OCI-LY3 (cell line): Measurements from ENCODE around the gene ARHGAP26.

Source experiments
- H2AFZ ChIP-seq: fragments of 200-600, 300-600 bp; shearing (Covaris generic); 2 replicates; pipeline ENCODE4 v1.6.0; 2014; ENCODE audit warnings: antibody characterized with exemption, low read depth, low read length
- H3K27ac ChIP-seq: fragments of 200-600, 300-600 bp; sonication (generic); 2 replicates; pipeline ENCODE4 v1.5.1; 2014; ENCODE audit warnings: mild to moderate bottlenecking, low read length, moderate library complexity, mixed read lengths
- H3K27me3 ChIP-seq: fragments of 200-600, 300-600 bp; sonication (generic); 2 replicates; pipeline ENCODE4 v1.6.1; 2014; ENCODE audit warnings: low read depth, low read length, mixed read lengths
- H3K36me3 ChIP-seq: fragments of 200-600, 300-600 bp; sonication (generic); replicated peaks from 2 replicates; pipeline ENCODE3; 2014; ENCODE audit warnings: low read depth, low read length, mixed read lengths
- H3K4me1 ChIP-seq: fragments of 300-600, 200-600 bp; sonication (generic); 2 replicates; pipeline ENCODE4 v1.6.1; 2014; ENCODE audit warnings: low read length, mixed read lengths
- H3K4me2 ChIP-seq: fragments of 200-600, 300-600 bp; sonication (generic); 2 replicates; pipeline ENCODE4 v1.6.1; 2014; ENCODE audit warnings: low read length, mixed read lengths
- H3K4me3 ChIP-seq: fragments of 300-600, 200-600 bp; sonication (generic); 2 replicates; pipeline ENCODE4 v1.5.1; 2014; ENCODE audit warnings: antibody characterized with exemption, mild to moderate bottlenecking, low read length, moderate library complexity
- H3K79me2 ChIP-seq: fragments of 300-600, 200-600 bp; shearing (Covaris generic); 2 replicates; pipeline ENCODE4 v1.6.1; 2014; ENCODE audit warnings: mild to moderate bottlenecking, low read length, mixed read lengths
- H3K9ac ChIP-seq: fragments of 300-600, 200-600 bp; shearing (Covaris generic); 2 replicates; pipeline ENCODE4 v1.6.0; 2014; ENCODE audit warnings: mild to moderate bottlenecking, low read length, moderate library complexity
- H3K9me3 ChIP-seq: fragments of 200-600, 300-600 bp; shearing (Covaris generic); 2 replicates; pipeline ENCODE4 v1.6.1; 2014; ENCODE audit warnings: low read length, mixed read lengths; ENCODE audit not compliant: insufficient read depth
- H4K20me1 ChIP-seq: fragments of 200-600, 300-600 bp; sonication (generic); 2 replicates; pipeline ENCODE4 v1.6.1; 2016; ENCODE audit warnings: low read length, mixed read lengths; ENCODE audit not compliant: insufficient read depth
- CTCF ChIP-seq: fragments of 200-600, 300-600 bp; sonication (generic); IDR thresholded peaks from 2 replicates; pipeline ENCODE4 v1.5.1; 2014; ENCODE audit warnings: antibody characterized with exemption, low read length, low read depth
- EZH2phosphoT487 ChIP-seq: fragments of 200-600 bp; shearing (Covaris generic); IDR thresholded peaks from 2 replicates; pipeline ENCODE4 v1.6.1; 2018; ENCODE audit warnings: antibody characterized with exemption, mixed run types, low read depth

Gene ARHGAP26

GRCh38 chr5:142746532-142747433 is 23.4 kb upstream of the ARHGAP26 start:
- H3K79me2 ChIP-seq: no peaks in the 10 kb centered on the region
- H3K4me3 ChIP-seq: no peak overlapping the region
- H2AFZ ChIP-seq: 0 out of 2 replicates have a peak overlapping the region, but pooled peaks have one; percentile 30
- no peak for TF ChIP-seq CTCF
- no peak for TF ChIP-seq EZH2phosphoT487
- no peaks in the 10 kb centered on the region for H3K36me3 ChIP-seq
- H3K9ac ChIP-seq: no peak overlapping the region
- no peaks in the 10 kb centered on the region for H3K9me3 ChIP-seq
- no peak overlapping the region for H3K27ac ChIP-seq
- H3K4me2 ChIP-seq: 0 out of 2 replicates have a peak overlapping the region, but pooled peaks have one; percentile 1
- H4K20me1 ChIP-seq: no peaks in the 10 kb centered on the region
- H3K27me3 ChIP-seq: no peaks in the 10 kb centered on the region; the same call in 1 of the 2 replicates
- peaks cover 16% of the 10 kb centered on the region for H3K4me1 ChIP-seq

- no peaks in the 10 kb centered on the region for H3K79me2 ChIP-seq
- no peak overlapping the region for H3K27ac ChIP-seq
- H3K27me3 ChIP-seq: no peaks in the 10 kb centered on the region; the same call in 1 of the 2 replicates
- no peaks in the 10 kb centered on the region for H4K20me1 ChIP-seq
- no peak overlapping the region for H2AFZ ChIP-seq
- no peaks in the 10 kb centered on the region for H3K36me3 ChIP-seq
- no peaks in the 10 kb centered on the region for H3K9me3 ChIP-seq
- TF ChIP-seq CTCF: no peak
- no peak for TF ChIP-seq EZH2phosphoT487
- H3K9ac ChIP-seq: no peak overlapping the region
- H3K4me1 ChIP-seq: peaks cover 16% of the 10 kb centered on the region
- H3K4me3 ChIP-seq: no peak overlapping the region
- no peak overlapping the region for H3K4me2 ChIP-seq
These were observed 22.0 kb upstream of the ARHGAP26 start for GRCh38 chr5:142748132-142748531.

GRCh38 chr5:142748568-142749249 is 21.5 kb upstream of the ARHGAP26 start:
- no peak overlapping the region for H2AFZ ChIP-seq
- no peak for TF ChIP-seq EZH2phosphoT487
- TF ChIP-seq CTCF: peak; percentile 86
- H3K4me1 ChIP-seq: peaks cover 16% of the 10 kb centered on the region
- no peak overlapping the region for H3K27ac ChIP-seq
- H3K27me3 ChIP-seq: no peaks in the 10 kb centered on the region; the same call in 1 of the 2 replicates
- no peak overlapping the region for H3K9ac ChIP-seq
- no peaks in the 10 kb centered on the region for H3K79me2 ChIP-seq
- H3K9me3 ChIP-seq: no peaks in the 10 kb centered on the region
- H3K36me3 ChIP-seq: no peaks in the 10 kb centered on the region
- H3K4me3 ChIP-seq: no peak overlapping the region
- no peak overlapping the region for H3K4me2 ChIP-seq
- H4K20me1 ChIP-seq: no peaks in the 10 kb centered on the region

GRCh38 chr5:142749321-142749720 is 20.9 kb upstream of the ARHGAP26 start:
- Histone ChIP-seq H3K4me1 (peaks cover 16% of the 10 kb centered on the region), H3K27ac (no peak overlapping the region), H3K4me2 (no peak overlapping the region), H3K27me3 (no peaks in the 10 kb centered on the region; the same call in 1 of the 2 replicates), H3K79me2 (no peaks in the 10 kb centered on the region), H3K9me3 (no peaks in the 10 kb centered on the region), H3K36me3 (no peaks in the 10 kb centered on the region), H4K20me1 (no peaks in the 10 kb centered on the region), H3K9ac (no peak overlapping the region), H2AFZ (no peak overlapping the region), H3K4me3 (no peak overlapping the region)
- TF ChIP-seq CTCF (no peak), EZH2phosphoT487 (no peak)
